Measurements from ENCODE around the gene ESRP2.

ESRP2 gene

GRCh38 chr16:68236826-68237242, 907 bp upstream of the ESRP2 start:
- DNase-seq: no peak

- DNase-seq: peak; percentile 45
Observed at GRCh38 chr16:68236137-68236825, 354 bp upstream of the ESRP2 start.

GRCh38 chr16:68235108-68235886, 630 bp downstream of the ESRP2 start:
- no peak for DNase-seq

- no peak for DNase-seq
Observed at GRCh38 chr16:68234188-68235107, 1.5 kb downstream of the ESRP2 start.

- no peak for DNase-seq
Observed at GRCh38 chr16:68233835-68234187, 2.1 kb downstream of the ESRP2 start.

GRCh38 chr16:68233085-68233834, 2.7 kb downstream of the ESRP2 start:
- DNase-seq: no peak

- DNase-seq: no peak
Observed at GRCh38 chr16:68232335-68232734, 3.6 kb downstream of the ESRP2 start.

- DNase-seq: no peak
Observed at GRCh38 chr16:68231384-68232136, 4.4 kb downstream of the ESRP2 start.

GRCh38 chr16:68230956-68231355, 5.0 kb downstream of the ESRP2 start:
- DNase-seq: no peak

GRCh38 chr16:68230176-68230571, 5.8 kb downstream of the ESRP2 start:
- no peak for DNase-seq

GRCh38 chr16:68229431-68230175, 6.3 kb downstream of the ESRP2 start:
- peak; percentile 35 for DNase-seq

- DNase-seq: no peak
Observed at GRCh38 chr16:68228652-68229051, 7.3 kb downstream of the ESRP2 start.

GRCh38 chr16:68227850-68228553, 7.9 kb downstream of the ESRP2 start:
- no peak for DNase-seq

- DNase-seq: no peak
Observed at GRCh38 chr16:68227183-68227793, 8.6 kb downstream of the ESRP2 start.

- DNase-seq: no peak
Observed at GRCh38 chr16:68226116-68226515, 9.8 kb downstream of the ESRP2 start.

GRCh38 chr16:68223072-68223471, 12.9 kb downstream of the ESRP2 start:
- no peak for DNase-seq

GRCh38 chr16:68219725-68220351, 16.1 kb downstream of the ESRP2 start:
- DNase-seq: no peak

- DNase-seq: no peak
Observed at GRCh38 chr16:68217506-68217905, 18.4 kb downstream of the ESRP2 start.

- DNase-seq: no peak
Observed at GRCh38 chr16:68216240-68216639, 19.7 kb downstream of the ESRP2 start.

- no peak for DNase-seq
Observed at GRCh38 chr16:68215302-68215701, 20.6 kb downstream of the ESRP2 start.

Measured in stimulated activated CD4-positive, alpha-beta T cell treated with anti-CD3 and anti-CD28 coated beads, Interleukin-12 subunit alpha, Interleukin-12 subunit beta, amount 100 ng/mL, for 4 hours (primary cell).